Smooth muscle cell of the pulmonary artery (primary cell): ENCODE data around the gene DCT. TPM values are rescaled to one million over a fixed set of nuclear protein-coding genes. Genes with fewer than 3 reads are reported as not detected.

ENCODE experiments used
- total RNA-seq: library from RNA; depleted of rRNA; stranded (reverse); fragments of >200 nt; gene quantifications from 2 replicates; pipeline ENCODE4 v1.2.3, GENCODE V29; 2014

Gene DCT
- 0.17 and 0.20 TPM in 2 replicates for total RNA-seq

DNA sequence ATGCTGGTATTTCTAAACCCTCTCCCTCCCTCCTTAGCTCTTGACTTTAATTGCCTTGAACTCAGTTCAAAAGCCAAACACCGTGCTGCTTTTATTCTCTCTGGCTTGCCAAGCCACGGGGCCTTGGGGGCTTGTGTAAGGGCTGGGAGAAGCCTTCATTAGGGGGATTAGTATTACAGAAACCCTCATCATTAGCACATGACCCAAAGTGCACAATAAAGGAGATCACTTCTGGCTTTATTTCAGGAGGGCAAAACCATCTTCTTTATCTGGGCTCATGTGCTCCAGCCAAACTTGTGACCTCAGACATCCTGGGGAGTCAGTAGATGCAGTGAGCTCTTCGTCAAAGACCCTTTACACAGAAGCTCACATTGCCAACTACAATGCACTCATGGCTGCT lies at the start of gene DCT:
TSS of gene DCT (minus strand) at position 67 of the 400 bp plus-strand sequence. CDS start 427 bp downstream, outside the sequence.

Other genes starting within 250 kb of the DCT start
- gene TGDS, start 116.5 kb upstream of the DCT start, total RNA-seq: 10.3 and 12.1 TPM in 2 replicates
- 14.2 and 16.2 TPM in 2 replicates for gene GPR180, start 122.2 kb upstream of the DCT start, total RNA-seq
- 0.07 TPM in 1 of 2 replicates, not detected in the other for gene SOX21, start 232.9 kb upstream of the DCT start, total RNA-seq